IMR-90 (cell line): ENCODE data around the gene GAS6. TPM values are rescaled to one million over a fixed set of nuclear protein-coding genes. Genes with fewer than 3 reads are reported as not detected.

ENCODE experiments used
- polyA plus RNA-seq, 3 experiments: library from polyadenylated mRNA; depleted of rRNA; stranded (reverse); fragments of >200 nt; gene quantifications; 2 replicates each; pipeline ENCODE4 v1.2.3, GENCODE V29; 2012; ENCODE audit warnings: low replicate concordance in 1 of 3
- total RNA-seq: library from RNA; depleted of rRNA; stranded (reverse); fragments of >200 nt; gene quantifications from 2 replicates; pipeline ENCODE4 v1.2.3, GENCODE V29; 2012; rRNA removed

GAS6 gene
- total and polyA plus RNA-seq, 2 of the 4 experiments (the other 2 are of a cell fraction): 220 to 823 TPM

Other genes starting within 250 kb of the GAS6 start
- not detected in 2 replicates for gene ATP4B, start 205.9 kb downstream of the GAS6 start, total RNA-seq
- not detected in 2 replicates for gene ATP4B, start 205.9 kb downstream of the GAS6 start, polyA plus RNA-seq (2012; rRNA removed)
- not detected in 2 replicates for gene GRK1, start 196.9 kb downstream of the GAS6 start, total RNA-seq
- gene GRK1, start 196.9 kb downstream of the GAS6 start, polyA plus RNA-seq (2012; rRNA removed): not detected in 2 replicates
- 0.36 and 0.83 TPM in 2 replicates for gene TMEM255B, start 104.8 kb downstream of the GAS6 start, total RNA-seq
- gene TMEM255B, start 104.8 kb downstream of the GAS6 start, polyA plus RNA-seq (2012; rRNA removed): 0.94 and 1.1 TPM in 2 replicates
- gene C13orf46, start 110.0 kb upstream of the GAS6 start, total RNA-seq: under 0.01 TPM in 2 replicates
- 2.1 and 2.5 TPM in 2 replicates for gene C13orf46, start 110.0 kb upstream of the GAS6 start, polyA plus RNA-seq (2012; rRNA removed)